CD4-positive, alpha-beta T cell treated with Interleukin-17A for 4 hours (primary cell): Measurements from ENCODE around the gene NKAIN2.
"Not testable (repeated sequence)": the region's sequence is repeated elsewhere in the genome, so short reads cannot be mapped to it uniquely, and the experiment has no call there.

ENCODE experiments used
- DNase-seq: peaks from one replicate; pipeline ENCODE4 v3.0.0-alpha.2; 2020; ENCODE audit warnings: mixed read lengths

Gene NKAIN2

GRCh38 chr6:123896869-123897268 is 93.2 kb downstream of the NKAIN2 start:
- DNase-seq, result no peak

DNA sequence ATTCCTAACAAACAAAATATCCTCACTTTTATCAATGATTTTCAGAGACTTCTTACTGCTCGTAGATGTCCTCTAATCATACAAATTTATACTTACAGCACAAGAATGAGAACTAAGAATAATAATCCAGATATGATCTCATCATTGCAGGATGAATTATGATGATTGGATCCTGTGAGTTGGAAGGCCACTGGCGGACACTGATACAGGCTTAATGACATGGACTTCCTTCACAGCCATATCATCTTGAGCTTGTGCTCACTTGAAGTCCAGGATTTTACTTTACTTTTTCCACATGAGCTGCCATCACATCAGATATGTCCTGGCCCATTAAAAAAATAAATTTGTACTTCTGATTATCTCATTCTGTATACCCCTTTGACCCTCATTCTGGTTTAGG is 94.3 kb downstream of the NKAIN2 start:
- DNase-seq, result no peak

DNA sequence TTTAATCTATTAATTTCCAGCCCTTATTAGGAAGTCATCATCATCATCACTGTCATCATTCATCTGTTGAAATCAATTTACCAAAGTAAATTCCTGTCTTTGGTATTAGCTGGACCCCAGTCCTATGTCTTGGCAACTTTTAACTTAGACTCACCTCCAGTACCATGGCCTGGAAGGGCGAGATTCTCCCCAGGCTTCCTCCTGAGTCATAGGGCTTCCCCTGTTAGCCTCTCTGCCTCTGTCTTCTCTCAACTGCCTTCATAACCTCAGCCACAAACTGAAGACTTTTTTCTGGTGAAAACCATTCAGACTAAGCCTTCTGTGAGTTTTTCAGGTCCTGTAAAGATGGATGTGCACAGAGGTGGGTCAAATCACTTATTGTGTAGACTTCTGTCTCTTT is 95.0 kb downstream of the NKAIN2 start:
- DNase-seq, result no peak

DNA sequence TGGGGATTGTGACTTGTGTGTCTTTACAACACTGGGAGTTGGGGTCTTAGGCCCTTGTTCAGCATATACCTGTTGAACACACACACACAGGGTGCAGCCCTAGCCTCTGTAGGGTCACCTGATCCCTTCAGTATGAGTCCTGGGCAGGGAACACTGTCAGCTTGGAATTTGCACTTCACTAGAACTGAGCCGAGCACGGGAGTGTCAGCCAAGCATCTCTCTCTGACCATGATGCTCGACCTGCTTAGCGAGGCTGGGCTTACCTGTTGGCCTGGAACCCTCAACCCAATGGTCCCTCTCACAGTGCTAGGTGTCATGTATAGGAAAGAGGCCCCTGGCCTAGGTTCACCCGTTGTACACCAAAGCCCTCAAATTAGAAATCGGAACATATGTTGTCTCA is 96.1 kb downstream of the NKAIN2 start:
- no peak for DNase-seq

DNA sequence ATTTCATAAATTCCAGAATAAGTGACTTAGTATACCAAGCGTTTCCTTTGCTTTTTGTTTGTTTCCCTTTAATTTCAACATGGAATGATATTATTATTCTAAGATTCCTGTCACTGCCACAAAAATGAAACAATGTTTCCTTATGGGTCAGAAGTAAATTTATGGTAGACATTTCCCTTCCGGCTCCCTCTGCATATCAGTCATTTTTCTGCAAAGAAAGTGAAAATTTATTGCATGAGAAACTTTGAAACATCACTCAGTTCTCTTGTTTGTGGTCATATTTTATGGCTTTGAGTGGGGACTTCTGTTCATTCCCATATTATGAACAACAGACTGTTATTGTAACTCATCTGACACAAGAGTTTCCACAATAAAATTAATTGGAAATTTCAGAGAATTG is 97.8 kb downstream of the NKAIN2 start:
- DNase-seq, result no peak

DNA sequence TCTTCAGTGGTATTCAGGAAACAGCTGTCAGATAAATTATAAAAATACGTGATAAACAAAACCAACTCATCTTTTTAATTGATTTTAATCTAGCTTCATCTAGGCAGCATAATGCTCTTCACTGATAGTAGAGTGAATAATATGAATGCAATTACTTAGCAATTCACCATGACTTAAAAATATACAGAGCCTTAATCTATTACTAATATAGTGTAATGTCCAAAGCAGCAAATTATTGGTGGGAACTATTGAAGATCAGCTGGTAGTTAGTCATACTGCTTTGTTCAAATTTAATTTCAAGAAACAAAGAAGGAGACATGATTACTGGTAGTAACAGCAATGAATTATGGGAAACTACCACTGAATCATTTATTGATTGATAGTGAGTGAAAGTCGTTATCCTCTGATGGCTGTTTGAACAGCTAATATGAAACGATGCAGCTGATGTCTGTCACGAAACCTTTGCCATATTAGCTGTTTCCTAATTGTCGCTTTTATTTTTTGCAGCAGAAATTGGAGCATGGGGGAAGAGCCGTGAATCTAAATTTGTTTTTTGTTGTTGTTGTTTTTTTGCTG is 99.2 kb downstream of the NKAIN2 start:
- no peak for DNase-seq

- no peak for DNase-seq
Observed at GRCh38 chr6:123904228-123904627, 100.6 kb downstream of the NKAIN2 start.

GRCh38 chr6:123908797-123909196 is 105.1 kb downstream of the NKAIN2 start:
- DNase-seq, result no peak

DNA sequence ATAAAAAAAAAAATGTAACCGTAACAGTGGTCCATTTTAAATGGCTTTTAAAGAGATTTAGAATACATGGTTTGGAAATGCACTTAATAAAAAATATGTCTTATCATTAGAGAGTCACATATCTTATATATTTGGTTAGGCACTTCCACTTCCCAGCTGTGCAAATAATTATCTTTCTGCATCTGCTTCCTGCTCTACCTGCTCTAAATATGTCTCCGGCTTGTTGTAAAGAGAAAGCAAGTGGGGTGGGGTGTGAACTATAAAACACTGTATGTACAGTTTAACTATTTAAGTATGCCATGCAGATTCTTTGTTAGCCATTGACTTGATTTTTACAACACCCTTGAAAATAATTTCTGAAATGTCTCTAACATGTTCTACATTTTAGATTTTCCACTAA is 106.3 kb downstream of the NKAIN2 start:
- DNase-seq, result no peak

GRCh38 chr6:123913863-123914262 is 110.2 kb downstream of the NKAIN2 start:
- DNase-seq, result no peak

DNA sequence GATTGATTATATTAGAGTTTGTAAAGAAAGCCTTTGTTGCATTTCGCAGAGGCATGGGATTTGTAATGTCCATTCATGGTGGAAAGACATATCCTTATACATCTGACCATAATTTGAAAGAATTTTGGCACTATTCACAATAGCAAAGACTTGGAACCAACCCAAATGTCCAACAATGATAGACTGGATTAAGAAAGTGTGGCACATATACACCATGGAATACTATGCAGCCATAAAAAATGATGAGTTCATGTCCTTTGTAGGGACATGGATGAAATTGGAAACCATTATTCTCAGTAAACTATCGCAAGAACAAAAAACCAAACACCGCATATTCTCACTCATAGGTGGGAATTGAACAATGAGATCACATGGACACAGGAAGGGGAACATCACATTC is 119.7 kb downstream of the NKAIN2 start:
- DNase-seq, result not testable (repeated sequence)

- DNase-seq, result no peak
Observed at GRCh38 chr6:123925350-123925749, 121.7 kb downstream of the NKAIN2 start.

GRCh38 chr6:123925842-123926399 is 122.3 kb downstream of the NKAIN2 start:
- no peak for DNase-seq

GRCh38 chr6:123928529-123928928 is 124.9 kb downstream of the NKAIN2 start:
- no peak for DNase-seq

DNA sequence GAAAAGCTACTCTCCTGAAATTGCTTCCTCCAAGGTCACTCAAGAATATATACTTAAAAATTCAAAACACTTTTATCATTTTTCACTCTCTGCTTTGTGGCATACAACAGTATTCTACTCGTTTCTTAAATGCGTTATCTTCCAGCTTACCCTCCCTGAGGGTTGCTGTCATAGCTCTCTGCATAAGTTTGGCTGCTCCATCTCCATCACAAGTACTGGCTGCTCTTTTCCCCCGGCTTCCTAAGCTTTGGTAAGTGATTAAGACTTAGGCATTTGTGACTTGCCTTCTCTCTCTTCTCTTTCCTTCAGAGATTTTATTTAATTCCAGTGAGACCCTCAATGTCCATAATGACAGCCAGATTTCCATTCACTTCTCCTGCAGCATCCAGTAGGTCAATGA is 128.3 kb downstream of the NKAIN2 start:
- no peak for DNase-seq

DNA sequence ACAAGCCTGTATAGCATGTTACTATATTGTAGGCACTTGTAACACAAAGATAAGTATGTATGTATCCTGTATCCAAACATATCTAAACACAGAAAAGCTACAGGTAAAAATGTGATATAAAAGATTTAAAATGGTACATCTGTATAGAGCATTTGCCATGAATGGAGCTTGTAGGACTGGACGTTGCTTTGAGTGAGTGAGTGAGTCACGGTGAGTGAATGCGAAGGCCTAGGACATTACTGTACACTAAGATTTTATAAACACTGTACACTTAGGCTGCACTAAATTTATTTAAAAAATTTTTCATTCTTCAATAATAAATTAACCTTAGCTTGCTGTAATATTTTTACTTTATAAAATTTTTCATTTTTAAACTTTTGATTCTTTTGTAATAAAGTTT is 136.9 kb downstream of the NKAIN2 start:
- DNase-seq, result no peak

DNA sequence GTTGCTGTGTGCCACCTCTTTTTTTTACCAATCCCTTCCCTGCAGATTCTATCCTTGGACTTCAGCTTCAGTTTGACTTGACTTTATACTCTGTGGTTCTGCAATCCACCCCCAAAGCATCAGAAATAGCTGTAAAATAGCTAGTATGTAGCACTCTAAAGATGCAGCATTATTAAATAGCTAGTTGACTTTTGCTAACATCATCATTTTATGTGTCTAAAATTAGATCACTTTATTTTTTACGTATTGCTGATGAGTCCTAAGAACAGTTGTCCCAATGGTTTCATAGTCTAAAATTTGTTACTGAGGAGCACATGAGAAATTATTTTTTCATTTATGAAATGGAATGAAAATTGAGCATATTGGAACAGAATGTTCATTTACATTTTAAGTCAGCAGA is 138.2 kb downstream of the NKAIN2 start:
- no peak for DNase-seq

DNA sequence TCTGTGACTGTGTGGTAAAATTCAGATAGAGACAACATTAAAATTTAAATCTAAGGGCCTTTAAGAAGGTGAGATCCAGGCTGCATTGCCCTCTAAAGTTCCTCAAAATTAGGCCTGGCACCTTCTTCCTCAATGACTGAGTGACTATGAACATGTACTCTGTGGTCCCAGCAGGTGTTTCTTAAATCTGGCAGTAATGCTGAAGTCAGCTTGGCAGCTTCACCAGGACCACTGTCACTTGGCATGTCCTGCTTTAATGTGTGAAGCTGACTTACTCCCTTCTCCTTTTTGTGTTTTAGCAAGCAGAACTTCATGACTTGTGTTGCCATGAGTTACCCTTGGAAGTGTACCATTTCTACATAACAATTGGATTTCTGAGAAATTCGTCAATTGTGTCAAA is 141.7 kb downstream of the NKAIN2 start:
- no peak for DNase-seq

DNA sequence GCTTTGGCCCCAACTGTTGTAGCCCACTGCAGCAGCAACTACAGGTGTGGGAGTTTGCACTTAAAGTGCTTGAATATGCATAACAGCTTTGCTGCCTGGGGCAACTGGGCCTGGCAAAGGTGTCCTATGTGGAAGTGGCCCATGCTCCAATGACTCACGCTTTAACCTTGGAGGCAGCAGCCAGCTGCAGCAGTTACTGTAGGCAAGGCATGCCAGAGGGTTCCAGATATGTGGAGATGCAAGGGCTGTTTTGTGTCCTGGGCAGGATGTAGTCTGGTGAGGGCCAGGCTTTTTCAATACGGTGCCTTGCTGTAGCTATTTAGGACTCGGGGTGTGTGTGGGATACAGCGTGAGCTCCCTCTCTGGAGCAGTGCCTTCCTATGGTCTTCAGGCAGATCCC is 150.3 kb downstream of the NKAIN2 start:
- DNase-seq, result no peak

- no peak for DNase-seq
Observed at GRCh38 chr6:123956492-123957139, 153.0 kb downstream of the NKAIN2 start.

- no peak for DNase-seq
Observed at GRCh38 chr6:123962508-123962907, 158.8 kb downstream of the NKAIN2 start.

DNA sequence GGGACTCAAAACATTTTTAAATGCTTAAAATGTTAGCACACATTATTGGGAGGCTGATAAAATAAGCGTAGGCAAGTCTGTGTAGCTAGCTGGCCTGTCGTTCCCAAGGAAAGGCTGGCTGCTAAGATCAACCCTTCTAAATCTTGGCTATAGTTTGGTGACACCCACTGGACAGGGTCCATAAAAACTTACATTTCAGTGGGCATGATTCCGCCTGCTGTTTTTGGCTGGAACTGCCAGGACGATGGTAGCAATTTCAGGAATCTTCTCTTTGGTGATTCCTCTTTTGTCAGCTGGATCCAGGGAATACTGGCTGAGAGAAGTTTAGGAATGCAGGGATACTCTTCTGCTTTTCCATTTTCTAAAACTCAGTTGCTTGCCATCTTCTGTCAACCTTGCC is 162.2 kb downstream of the NKAIN2 start:
- DNase-seq, result no peak

DNA sequence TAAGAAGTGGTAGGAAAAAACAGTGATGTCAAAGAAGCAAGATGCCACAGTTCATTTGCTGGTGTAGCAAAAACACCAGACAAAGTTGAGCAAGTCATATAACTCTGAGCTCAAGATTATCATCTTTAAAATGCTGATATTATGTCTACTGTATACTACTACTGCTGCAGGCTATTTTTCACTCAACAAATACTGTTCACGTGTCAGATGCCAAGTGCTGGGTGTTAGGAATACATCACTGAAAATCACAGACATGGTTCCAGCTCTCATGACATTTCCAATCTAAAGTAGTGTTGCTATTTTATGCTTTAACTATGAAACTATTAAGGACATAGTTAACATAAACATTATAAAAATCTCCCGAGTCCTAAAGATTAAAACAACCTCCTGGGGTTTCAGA is 163.0 kb downstream of the NKAIN2 start:
- no peak for DNase-seq

GRCh38 chr6:123967905-123968304 is 164.2 kb downstream of the NKAIN2 start:
- DNase-seq, result no peak
